KOPT-K1 (cell line): ENCODE measurements around the gene NPAP1.
"Not testable (repeated sequence)": the region's sequence is repeated elsewhere in the genome, so short reads cannot be mapped to it uniquely, and the experiment has no call there.

Experiments
- H3K27ac ChIP-seq: fragments of 200-600 bp; sonication (generic); 2 replicates; pipeline ENCODE4 v1.5.1; 2016; ENCODE audit warnings: antibody characterized with exemption, mild to moderate bottlenecking, low read depth, low read length; ENCODE audit not compliant: poor library complexity, severe bottlenecking
- H3K36me3 ChIP-seq: fragments of 200-600 bp; sonication (generic); 2 replicates; pipeline ENCODE4 v1.5.1; 2017; ENCODE audit warnings: antibody characterized with exemption, mild to moderate bottlenecking, low read length, moderate library complexity; ENCODE audit not compliant: insufficient read depth
- H3K9me3 ChIP-seq: fragments of 200-600 bp; sonication (generic); 2 replicates; pipeline ENCODE4 v1.5.1; 2017; ENCODE audit warnings: antibody characterized with exemption, low read length, mild to moderate bottlenecking; ENCODE audit not compliant: insufficient read depth, poor library complexity, severe bottlenecking

Gene NPAP1

GRCh38 chr15:24675332-24676144, at the start of gene NPAP1:
Gene NPAP1 (plus strand): TSS chr15:24675775. CDS start chr15:24675868, 93 bp downstream.
- Histone ChIP-seq H3K36me3 (no peaks in the 10 kb centered on the region), H3K27ac (no peak within 1 kb of the TSS), H3K9me3 (peaks cover 23% of the 10 kb centered on the region)

GRCh38 chr15:24627443-24627842, 48.1 kb upstream of the NPAP1 start:
- Histone ChIP-seq H3K27ac (no peak overlapping the region), H3K9me3 (peaks cover 1% of the 10 kb centered on the region), H3K36me3 (no peaks in the 10 kb centered on the region)

- Histone ChIP-seq H3K27ac (no peak overlapping the region), H3K36me3 (no peaks in the 10 kb centered on the region), H3K9me3 (peaks cover 14% of the 10 kb centered on the region)
Observed at GRCh38 chr15:24633082-24633481, 42.5 kb upstream of the NPAP1 start.

- H3K9me3 ChIP-seq, H3K27ac ChIP-seq, H3K36me3 ChIP-seq: not testable (repeated sequence)
Observed at GRCh38 chr15:24639412-24639811, 36.2 kb upstream of the NPAP1 start.

GRCh38 chr15:24645627-24646026, 29.9 kb upstream of the NPAP1 start:
- Histone ChIP-seq H3K27ac (no peak overlapping the region), H3K9me3 (peaks cover 3% of the 10 kb centered on the region), H3K36me3 (no peaks in the 10 kb centered on the region)

GRCh38 chr15:24659622-24660021, 16.0 kb upstream of the NPAP1 start:
- Histone ChIP-seq H3K36me3 (no peaks in the 10 kb centered on the region), H3K27ac (no peak overlapping the region)

GRCh38 chr15:24662991-24663390, 12.6 kb upstream of the NPAP1 start:
- no peak overlapping the region for H3K27ac ChIP-seq
- H3K36me3 ChIP-seq: no peaks in the 10 kb centered on the region
- no peaks in the 10 kb centered on the region for H3K9me3 ChIP-seq

More at GRCh38 chr15:24659622-24660021, 16.0 kb upstream of the NPAP1 start:
- H3K9me3 ChIP-seq: no peaks in the 10 kb centered on the region

- H3K9me3 ChIP-seq: peaks cover 23% of the 10 kb centered on the region
- H3K36me3 ChIP-seq: no peaks in the 10 kb centered on the region
- H3K27ac ChIP-seq: no peak overlapping the region
Observed at GRCh38 chr15:24676431-24676830, 856 bp downstream of the NPAP1 start.

- no peak overlapping the region for H3K27ac ChIP-seq
- H3K9me3 ChIP-seq: peaks cover 23% of the 10 kb centered on the region
- H3K36me3 ChIP-seq: no peaks in the 10 kb centered on the region
Observed at GRCh38 chr15:24678485-24678884, 2.9 kb downstream of the NPAP1 start.

- no peaks in the 10 kb centered on the region for H3K36me3 ChIP-seq
- peaks cover 7% of the 10 kb centered on the region for H3K9me3 ChIP-seq
- no peak overlapping the region for H3K27ac ChIP-seq
Observed at GRCh38 chr15:24682002-24682401, 6.4 kb downstream of the NPAP1 start.

- H3K9me3 ChIP-seq, H3K36me3 ChIP-seq, H3K27ac ChIP-seq: not testable (repeated sequence)
Observed at GRCh38 chr15:24682905-24683304, 7.3 kb downstream of the NPAP1 start.

- Histone ChIP-seq H3K36me3 (no peaks in the 10 kb centered on the region), H3K9me3 (no peaks in the 10 kb centered on the region), H3K27ac (no peak overlapping the region)
Observed at GRCh38 chr15:24683736-24684135, 8.2 kb downstream of the NPAP1 start.

- H3K36me3 ChIP-seq: no peaks in the 10 kb centered on the region
- no peaks in the 10 kb centered on the region for H3K9me3 ChIP-seq
- no peak overlapping the region for H3K27ac ChIP-seq
Observed at GRCh38 chr15:24684313-24684712, 8.7 kb downstream of the NPAP1 start.

GRCh38 chr15:24696201-24696600, 20.6 kb downstream of the NPAP1 start:
- no peaks in the 10 kb centered on the region for H3K9me3 ChIP-seq
- H3K36me3 ChIP-seq: no peaks in the 10 kb centered on the region
- H3K27ac ChIP-seq: no peak overlapping the region

GRCh38 chr15:24696842-24697241, 21.3 kb downstream of the NPAP1 start:
- no peaks in the 10 kb centered on the region for H3K36me3 ChIP-seq
- H3K27ac ChIP-seq: no peak overlapping the region
- no peaks in the 10 kb centered on the region for H3K9me3 ChIP-seq
